Measurements from ENCODE around the gene DIO3.

DNA sequence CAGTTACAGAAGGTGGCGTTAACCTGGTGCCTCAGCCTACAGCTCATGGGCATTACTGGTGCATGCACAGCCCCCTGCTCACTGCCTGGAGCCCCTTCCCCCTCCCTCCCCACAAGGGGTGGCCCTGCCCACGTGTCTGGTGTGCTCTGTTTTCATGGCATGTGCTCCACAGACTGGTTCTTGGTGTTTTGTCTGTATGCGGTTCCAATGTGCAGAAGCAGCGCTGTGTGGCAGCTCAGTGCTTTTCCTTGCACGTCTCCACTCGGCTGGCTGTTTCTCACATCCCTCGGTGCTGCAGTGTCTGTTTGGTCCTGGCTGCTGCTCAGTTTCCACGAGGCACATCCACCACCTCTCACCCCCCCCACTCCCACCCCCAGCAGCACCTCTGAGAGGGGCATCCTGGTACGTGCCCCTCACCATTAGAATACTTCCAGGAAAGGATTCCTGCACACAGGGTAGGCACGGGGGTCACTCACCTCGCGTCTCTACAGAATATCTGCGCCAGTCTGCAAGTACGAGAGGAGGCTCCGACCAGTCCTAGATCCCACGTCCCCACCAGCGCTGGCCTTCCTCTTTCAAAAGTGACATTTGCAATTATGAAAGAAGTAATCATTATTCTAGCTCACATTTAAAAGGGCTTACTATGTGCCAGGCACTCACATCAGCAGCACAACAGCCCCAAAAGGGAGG lies 27.1 kb downstream of the DIO3 start:
- TF ChIP-seq POLR2AphosphoS5 (IDR thresholded peaks at IDR 0.05; ENCODE audit: low read depth, low read length) (no peak), TAF1 (IDR thresholded peaks at IDR 0.05; ENCODE audit: borderline replicate concordance, insufficient read depth, low read length) (no peak)

Measured in PFSK-1 (cell line).